ENCODE measurements around the gene EPSTI1.

The EPSTI1 gene

DNA sequence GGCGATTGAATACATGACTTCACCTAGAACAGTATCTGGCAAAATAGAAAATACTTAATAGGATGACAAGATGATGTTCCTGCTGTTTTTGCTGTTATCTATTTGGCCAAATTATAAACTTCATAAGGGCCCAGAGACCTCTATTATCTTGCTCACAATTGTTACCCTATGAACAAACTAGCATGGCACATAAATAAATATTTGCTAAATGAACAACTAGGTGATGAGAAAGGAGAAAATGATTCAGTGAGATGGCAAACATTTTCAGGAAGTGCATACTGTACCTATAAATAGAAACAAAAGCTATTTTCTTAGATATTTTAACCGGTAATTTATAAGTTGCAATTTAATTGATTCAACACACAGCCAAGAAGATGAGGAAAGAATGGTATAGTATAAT, 132.3 kb downstream of the EPSTI1 start:
- no peak overlapping the region for H3K4me3 ChIP-seq (ENCODE audit: low read depth, low read length)

DNA sequence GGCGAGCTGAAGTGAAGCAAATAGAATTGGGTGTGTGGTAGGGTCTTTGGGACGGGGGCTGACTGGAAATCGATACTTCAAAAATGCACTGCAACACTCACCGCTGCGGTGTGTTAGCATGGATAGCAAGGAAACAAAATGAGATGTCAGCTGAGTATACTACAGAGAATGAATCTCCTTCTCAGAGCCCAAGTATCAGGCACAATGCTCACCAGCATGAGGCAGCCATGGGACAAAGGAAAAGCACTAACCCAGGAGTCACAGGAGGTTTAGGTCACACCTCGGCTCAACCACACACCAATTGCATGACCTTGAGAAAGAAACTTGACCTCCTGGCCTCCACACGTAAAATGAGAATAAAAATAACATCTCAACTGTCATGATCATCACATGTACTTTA, 136.6 kb downstream of the EPSTI1 start:
- no peak overlapping the region for H3K4me3 ChIP-seq (ENCODE audit: low read depth, low read length)

DNA sequence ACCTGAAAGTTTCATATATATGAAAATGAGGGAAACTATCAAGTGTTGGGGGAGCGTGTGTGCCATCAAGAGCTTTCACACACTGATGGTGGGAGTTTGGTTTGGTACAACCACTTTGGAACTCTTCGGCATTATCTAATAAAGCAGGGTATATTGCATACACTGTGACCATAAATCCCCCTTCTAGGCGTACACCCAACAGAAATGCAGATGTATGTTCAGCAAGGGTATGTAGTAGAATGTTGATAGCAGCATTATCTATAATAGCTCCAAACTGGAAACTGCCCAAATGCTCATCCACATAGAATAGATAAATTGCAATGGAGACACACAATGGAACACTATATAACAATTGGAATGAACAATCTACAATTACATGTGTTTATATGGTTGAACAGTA, 139.9 kb downstream of the EPSTI1 start:
- H3K4me3 ChIP-seq (ENCODE audit: low read depth, low read length) = no peak overlapping the region

DNA sequence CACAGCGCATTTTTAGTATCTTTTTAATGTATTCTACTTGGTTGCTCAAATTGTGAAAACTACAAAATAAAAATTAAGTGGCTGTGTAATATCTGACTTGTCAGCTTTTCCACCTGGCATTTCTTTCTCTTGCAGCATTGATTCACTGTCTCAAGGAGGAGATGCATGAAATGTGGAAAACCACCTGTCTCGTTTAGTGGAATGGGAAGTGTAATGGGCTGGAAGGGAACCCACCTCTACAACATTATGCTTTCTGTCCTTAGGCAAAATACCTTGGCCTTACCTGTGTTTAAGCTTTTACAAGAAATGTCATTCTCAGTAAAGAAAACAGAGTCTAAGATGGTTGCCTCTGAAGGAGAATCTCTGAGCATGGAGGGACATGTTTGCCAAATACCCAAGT, 142.8 kb downstream of the EPSTI1 start:
- no peak overlapping the region for H3K4me3 ChIP-seq (ENCODE audit: low read depth, low read length)

- no peak overlapping the region for H3K4me3 ChIP-seq (ENCODE audit: low read depth, low read length)
Measured at GRCh38 chr13:42847891-42848663, 144.0 kb downstream of the EPSTI1 start.

- no peak overlapping the region for H3K4me3 ChIP-seq (ENCODE audit: low read depth, low read length)
Measured at GRCh38 chr13:42836930-42837690, 154.9 kb downstream of the EPSTI1 start.
